HEK293 (cell line): ENCODE results near the gene SOWAHA.
A peak's percentile ranks its signal among the peaks of the same experiment; 100 is the strongest.

Experiments
- GLIS1 ChIP-seq: fragments of 450-650 bp; formaldehyde crosslinking; IDR thresholded peaks from 2 replicates; pipeline ENCODE4 v1.5.1; 2016; ENCODE audit warnings: missing biosample characterization, missing genetic modification characterization
- KLF10 ChIP-seq: fragments of 450-650 bp; IDR thresholded peaks from 2 replicates; pipeline ENCODE4 v1.5.1; 2018; ENCODE audit warnings: missing biosample characterization, mild to moderate bottlenecking, missing genetic modification characterization
- ZBTB17 ChIP-seq: fragments of 450-650 bp; formaldehyde crosslinking; IDR thresholded peaks from 2 replicates; pipeline ENCODE4 v1.5.1; 2016; ENCODE audit warnings: missing biosample characterization, missing genetic modification characterization
- ZBTB8A ChIP-seq: fragments of 450-650 bp; formaldehyde crosslinking; IDR thresholded peaks from 2 replicates; pipeline ENCODE4 v1.5.1; 2016; ENCODE audit warnings: missing biosample characterization, missing genetic modification characterization
- ZEB2 ChIP-seq: fragments of 450-650 bp; formaldehyde crosslinking; IDR thresholded peaks from 2 replicates; pipeline ENCODE4 v1.5.1; 2016; ENCODE audit warnings: missing biosample characterization, missing genetic modification characterization
- ZFP69B ChIP-seq: fragments of 450-650 bp; formaldehyde crosslinking; IDR thresholded peaks from 2 replicates; pipeline ENCODE4 v1.5.1; 2016; ENCODE audit warnings: missing biosample characterization, missing genetic modification characterization
- ZIC2 ChIP-seq: fragments of 450-650 bp; formaldehyde crosslinking; IDR thresholded peaks from 2 replicates; pipeline ENCODE4 v1.5.1; 2016; ENCODE audit warnings: missing biosample characterization, missing genetic modification characterization
- ZNF184 ChIP-seq: fragments of 450-650 bp; IDR thresholded peaks from 2 replicates; pipeline ENCODE4 v1.5.1; 2018; ENCODE audit warnings: missing biosample characterization, mild to moderate bottlenecking, missing genetic modification characterization
- ZNF501 ChIP-seq: fragments of 450-650 bp; formaldehyde crosslinking; IDR thresholded peaks from 2 replicates; pipeline ENCODE4 v1.5.1; 2016; ENCODE audit warnings: missing biosample characterization, missing genetic modification characterization
- ZNF549 ChIP-seq: fragments of 450-650 bp; IDR thresholded peaks from 2 replicates; pipeline ENCODE4 v1.5.1; 2018; ENCODE audit warnings: missing biosample characterization, missing genetic modification characterization, mild to moderate bottlenecking, inconsistent platforms, moderate library complexity
- TF ChIP-seq, protein P1 (sequence below): fragments of 450-650 bp; formaldehyde crosslinking; IDR thresholded peaks from 2 replicates; pipeline ENCODE4 v1.5.1; 2016; ENCODE audit warnings: missing biosample characterization, missing genetic modification characterization
- TF ChIP-seq, protein P2 (sequence below): fragments of 450-650 bp; formaldehyde crosslinking; IDR thresholded peaks from 2 replicates; pipeline ENCODE4 v1.5.1; 2016; ENCODE audit warnings: missing biosample characterization, missing genetic modification characterization
- TF ChIP-seq, protein P3 (sequence below): fragments of 450-650 bp; formaldehyde crosslinking; IDR thresholded peaks from 2 replicates; pipeline ENCODE4 v1.5.1; 2016; ENCODE audit warnings: missing biosample characterization, missing genetic modification characterization
- TF ChIP-seq, protein P4 (sequence below): fragments of 450-650 bp; formaldehyde crosslinking; IDR thresholded peaks from 2 replicates; pipeline ENCODE4 v1.5.1; 2016; ENCODE audit warnings: missing biosample characterization, missing genetic modification characterization
- TF ChIP-seq, protein P5 (sequence below): fragments of 450-650 bp; formaldehyde crosslinking; IDR thresholded peaks from 2 replicates; pipeline ENCODE4 v1.5.1; 2016; ENCODE audit warnings: missing biosample characterization, missing genetic modification characterization, borderline replicate concordance

SOWAHA gene

DNA sequence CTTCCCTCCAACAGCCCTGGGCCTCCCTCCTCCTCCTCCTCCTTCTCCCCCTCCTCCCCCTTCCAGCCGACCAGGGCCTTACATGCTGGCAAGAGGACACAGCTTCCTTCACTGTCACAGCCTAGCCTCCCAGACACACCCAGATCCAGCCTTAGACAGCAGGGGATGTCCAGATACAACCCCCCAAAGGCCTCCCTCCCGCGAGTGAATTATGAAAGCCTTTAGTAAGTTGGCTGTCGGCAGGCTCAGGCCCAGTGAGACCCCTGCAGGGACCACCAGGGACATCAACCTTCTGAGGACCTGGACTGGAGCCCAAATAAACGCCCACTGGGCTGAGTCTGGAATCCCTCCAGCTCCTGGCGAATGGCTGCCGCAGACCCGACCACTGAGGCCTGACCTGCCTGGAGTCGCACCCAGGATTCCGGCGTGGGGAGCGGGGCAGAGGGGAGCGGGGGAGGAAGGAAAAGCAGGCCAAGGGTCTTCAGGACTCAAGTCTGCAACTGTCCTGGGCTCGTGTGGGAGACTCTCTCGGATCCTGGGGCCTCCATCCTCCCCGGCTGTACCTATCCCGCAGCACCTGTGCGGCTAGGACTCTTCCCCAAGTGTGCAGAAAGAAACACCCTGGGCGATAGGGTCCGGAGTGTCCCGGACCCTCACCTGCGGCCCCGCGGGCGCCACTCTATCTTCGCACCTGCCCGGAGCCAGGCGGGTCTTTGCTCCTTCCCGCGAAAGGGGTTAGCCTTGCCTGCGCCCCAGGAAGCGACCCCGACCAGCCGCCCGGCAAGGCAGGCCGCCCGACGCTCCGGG is 36.8 kb upstream of the SOWAHA start (continued):
- TF ChIP-seq, protein P1, sequence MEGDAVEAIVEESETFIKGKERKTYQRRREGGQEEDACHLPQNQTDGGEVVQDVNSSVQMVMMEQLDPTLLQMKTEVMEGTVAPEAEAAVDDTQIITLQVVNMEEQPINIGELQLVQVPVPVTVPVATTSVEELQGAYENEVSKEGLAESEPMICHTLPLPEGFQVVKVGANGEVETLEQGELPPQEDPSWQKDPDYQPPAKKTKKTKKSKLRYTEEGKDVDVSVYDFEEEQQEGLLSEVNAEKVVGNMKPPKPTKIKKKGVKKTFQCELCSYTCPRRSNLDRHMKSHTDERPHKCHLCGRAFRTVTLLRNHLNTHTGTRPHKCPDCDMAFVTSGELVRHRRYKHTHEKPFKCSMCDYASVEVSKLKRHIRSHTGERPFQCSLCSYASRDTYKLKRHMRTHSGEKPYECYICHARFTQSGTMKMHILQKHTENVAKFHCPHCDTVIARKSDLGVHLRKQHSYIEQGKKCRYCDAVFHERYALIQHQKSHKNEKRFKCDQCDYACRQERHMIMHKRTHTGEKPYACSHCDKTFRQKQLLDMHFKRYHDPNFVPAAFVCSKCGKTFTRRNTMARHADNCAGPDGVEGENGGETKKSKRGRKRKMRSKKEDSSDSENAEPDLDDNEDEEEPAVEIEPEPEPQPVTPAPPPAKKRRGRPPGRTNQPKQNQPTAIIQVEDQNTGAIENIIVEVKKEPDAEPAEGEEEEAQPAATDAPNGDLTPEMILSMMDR (tag by site-specific recombination): peak; percentile 71
- TF ChIP-seq, protein P2, sequence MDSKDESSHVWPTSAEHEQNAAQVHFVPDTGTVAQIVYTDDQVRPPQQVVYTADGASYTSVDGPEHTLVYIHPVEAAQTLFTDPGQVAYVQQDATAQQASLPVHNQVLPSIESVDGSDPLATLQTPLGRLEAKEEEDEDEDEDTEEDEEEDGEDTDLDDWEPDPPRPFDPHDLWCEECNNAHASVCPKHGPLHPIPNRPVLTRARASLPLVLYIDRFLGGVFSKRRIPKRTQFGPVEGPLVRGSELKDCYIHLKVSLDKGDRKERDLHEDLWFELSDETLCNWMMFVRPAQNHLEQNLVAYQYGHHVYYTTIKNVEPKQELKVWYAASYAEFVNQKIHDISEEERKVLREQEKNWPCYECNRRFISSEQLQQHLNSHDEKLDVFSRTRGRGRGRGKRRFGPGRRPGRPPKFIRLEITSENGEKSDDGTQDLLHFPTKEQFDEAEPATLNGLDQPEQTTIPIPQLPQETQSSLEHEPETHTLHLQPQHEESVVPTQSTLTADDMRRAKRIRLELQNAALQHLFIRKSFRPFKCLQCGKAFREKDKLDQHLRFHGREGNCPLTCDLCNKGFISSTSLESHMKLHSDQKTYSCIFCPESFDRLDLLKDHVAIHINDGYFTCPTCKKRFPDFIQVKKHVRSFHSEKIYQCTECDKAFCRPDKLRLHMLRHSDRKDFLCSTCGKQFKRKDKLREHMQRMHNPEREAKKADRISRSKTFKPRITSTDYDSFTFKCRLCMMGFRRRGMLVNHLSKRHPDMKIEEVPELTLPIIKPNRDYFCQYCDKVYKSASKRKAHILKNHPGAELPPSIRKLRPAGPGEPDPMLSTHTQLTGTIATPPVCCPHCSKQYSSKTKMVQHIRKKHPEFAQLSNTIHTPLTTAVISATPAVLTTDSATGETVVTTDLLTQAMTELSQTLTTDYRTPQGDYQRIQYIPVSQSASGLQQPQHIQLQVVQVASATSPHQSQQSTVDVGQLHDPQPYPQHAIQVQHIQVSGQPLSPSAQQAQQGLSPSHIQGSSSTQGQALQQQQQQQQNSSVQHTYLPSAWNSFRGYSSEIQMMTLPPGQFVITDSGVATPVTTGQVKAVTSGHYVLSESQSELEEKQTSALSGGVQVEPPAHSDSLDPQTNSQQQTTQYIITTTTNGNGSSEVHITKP (tag by site-specific recombination): peak; percentile 30; the same call in 1 of the 2 replicates
- TF ChIP-seq ZNF501 (tag by site-specific recombination) (peak; percentile 59; the same call in 1 of the 2 replicates), ZNF184 (no peak), KLF10 (tag by site-specific recombination) (no peak), ZEB2 (tag by site-specific recombination) (0 out of 2 replicates have a peak, but pooled peaks have one; percentile 39), ZBTB17 (peak; percentile 71), ZFP69B (tag by site-specific recombination) (peak; percentile 28; the same call in 1 of the 2 replicates), GLIS1 (tag by site-specific recombination) (peak; percentile 96), ZBTB8A (peak; percentile 99), ZIC2 (tag by site-specific recombination) (peak; percentile 98), ZNF549 (tag by site-specific recombination) (no peak)
- TF ChIP-seq, protein P3, sequence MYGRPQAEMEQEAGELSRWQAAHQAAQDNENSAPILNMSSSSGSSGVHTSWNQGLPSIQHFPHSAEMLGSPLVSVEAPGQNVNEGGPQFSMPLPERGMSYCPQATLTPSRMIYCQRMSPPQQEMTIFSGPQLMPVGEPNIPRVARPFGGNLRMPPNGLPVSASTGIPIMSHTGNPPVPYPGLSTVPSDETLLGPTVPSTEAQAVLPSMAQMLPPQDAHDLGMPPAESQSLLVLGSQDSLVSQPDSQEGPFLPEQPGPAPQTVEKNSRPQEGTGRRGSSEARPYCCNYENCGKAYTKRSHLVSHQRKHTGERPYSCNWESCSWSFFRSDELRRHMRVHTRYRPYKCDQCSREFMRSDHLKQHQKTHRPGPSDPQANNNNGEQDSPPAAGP (tag by site-specific recombination): 0 out of 2 replicates have a peak, but pooled peaks have one; percentile 46
- TF ChIP-seq, protein P4, sequence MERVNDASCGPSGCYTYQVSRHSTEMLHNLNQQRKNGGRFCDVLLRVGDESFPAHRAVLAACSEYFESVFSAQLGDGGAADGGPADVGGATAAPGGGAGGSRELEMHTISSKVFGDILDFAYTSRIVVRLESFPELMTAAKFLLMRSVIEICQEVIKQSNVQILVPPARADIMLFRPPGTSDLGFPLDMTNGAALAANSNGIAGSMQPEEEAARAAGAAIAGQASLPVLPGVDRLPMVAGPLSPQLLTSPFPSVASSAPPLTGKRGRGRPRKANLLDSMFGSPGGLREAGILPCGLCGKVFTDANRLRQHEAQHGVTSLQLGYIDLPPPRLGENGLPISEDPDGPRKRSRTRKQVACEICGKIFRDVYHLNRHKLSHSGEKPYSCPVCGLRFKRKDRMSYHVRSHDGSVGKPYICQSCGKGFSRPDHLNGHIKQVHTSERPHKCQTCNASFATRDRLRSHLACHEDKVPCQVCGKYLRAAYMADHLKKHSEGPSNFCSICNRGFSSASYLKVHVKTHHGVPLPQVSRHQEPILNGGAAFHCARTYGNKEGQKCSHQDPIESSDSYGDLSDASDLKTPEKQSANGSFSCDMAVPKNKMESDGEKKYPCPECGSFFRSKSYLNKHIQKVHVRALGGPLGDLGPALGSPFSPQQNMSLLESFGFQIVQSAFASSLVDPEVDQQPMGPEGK (tag by site-specific recombination): peak; percentile 55; the same call in 1 of the 2 replicates
- TF ChIP-seq, protein P5, sequence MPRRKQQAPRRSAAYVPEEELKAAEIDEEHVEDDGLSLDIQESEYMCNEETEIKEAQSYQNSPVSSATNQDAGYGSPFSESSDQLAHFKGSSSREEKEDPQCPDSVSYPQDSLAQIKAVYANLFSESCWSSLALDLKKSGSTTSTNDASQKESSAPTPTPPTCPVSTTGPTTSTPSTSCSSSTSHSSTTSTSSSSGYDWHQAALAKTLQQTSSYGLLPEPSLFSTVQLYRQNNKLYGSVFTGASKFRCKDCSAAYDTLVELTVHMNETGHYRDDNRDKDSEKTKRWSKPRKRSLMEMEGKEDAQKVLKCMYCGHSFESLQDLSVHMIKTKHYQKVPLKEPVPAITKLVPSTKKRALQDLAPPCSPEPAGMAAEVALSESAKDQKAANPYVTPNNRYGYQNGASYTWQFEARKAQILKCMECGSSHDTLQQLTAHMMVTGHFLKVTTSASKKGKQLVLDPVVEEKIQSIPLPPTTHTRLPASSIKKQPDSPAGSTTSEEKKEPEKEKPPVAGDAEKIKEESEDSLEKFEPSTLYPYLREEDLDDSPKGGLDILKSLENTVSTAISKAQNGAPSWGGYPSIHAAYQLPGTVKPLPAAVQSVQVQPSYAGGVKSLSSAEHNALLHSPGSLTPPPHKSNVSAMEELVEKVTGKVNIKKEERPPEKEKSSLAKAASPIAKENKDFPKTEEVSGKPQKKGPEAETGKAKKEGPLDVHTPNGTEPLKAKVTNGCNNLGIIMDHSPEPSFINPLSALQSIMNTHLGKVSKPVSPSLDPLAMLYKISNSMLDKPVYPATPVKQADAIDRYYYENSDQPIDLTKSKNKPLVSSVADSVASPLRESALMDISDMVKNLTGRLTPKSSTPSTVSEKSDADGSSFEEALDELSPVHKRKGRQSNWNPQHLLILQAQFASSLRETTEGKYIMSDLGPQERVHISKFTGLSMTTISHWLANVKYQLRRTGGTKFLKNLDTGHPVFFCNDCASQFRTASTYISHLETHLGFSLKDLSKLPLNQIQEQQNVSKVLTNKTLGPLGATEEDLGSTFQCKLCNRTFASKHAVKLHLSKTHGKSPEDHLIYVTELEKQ (tag by site-specific recombination): no peak
